Prostate gland (tissue), 2 donors: ENCODE measurements around the gene SNAPC4. TPM values are rescaled to one million over a fixed set of nuclear protein-coding genes. Genes with fewer than 3 reads are reported as not detected.
"Not testable (repeated sequence)": the region's sequence is repeated elsewhere in the genome, so short reads cannot be mapped to it uniquely, and the experiment has no call there.

ENCODE experiments used
- DNase-seq: peaks from one replicate; pipeline ENCODE4 v3.0.0-alpha.2; 2019; ENCODE audit warnings: low spot score
- H3K27ac ChIP-seq, 2 donors: fragments of 200-600 bp; sonication (generic); 2 replicates each; pipeline ENCODE4 v1.5.1; 2017 to 2019
- H3K27me3 ChIP-seq: fragments of 200-600 bp; sonication (generic); replicated peaks from 2 replicates; pipeline ENCODE4 v1.5.1; 2019; ENCODE audit not compliant: insufficient read depth
- H3K36me3 ChIP-seq, 2 donors: fragments of 200-600 bp; sonication (generic); 1 replicate in 1 of 2; 2 replicates in 1 of 2; pipeline versions ENCODE4 v1.5.1 to v1.8.1; 2017 to 2019
- H3K4me1 ChIP-seq: fragments of 200-600 bp; sonication (generic); replicated peaks from 2 replicates; pipeline ENCODE4 v1.5.1; 2019
- H3K4me3 ChIP-seq, 2 donors: fragments of 200-600 bp; sonication (generic); 2 replicates each; pipeline ENCODE4 v1.5.1; 2017 to 2019
- H3K9me3 ChIP-seq: fragments of 200-600 bp; sonication (generic); 2 replicates; pipeline ENCODE4 v1.5.1; 2017
- POLR2A ChIP-seq: fragments of 450-650 bp; IDR thresholded peaks from one replicate; pipeline ENCODE4 v1.6.1; 2016; ENCODE audit warnings: antibody characterized with exemption, mild to moderate bottlenecking
- POLR2AphosphoS5 ChIP-seq: sonication (generic); formaldehyde crosslinking; IDR thresholded peaks from one replicate; pipeline ENCODE4 v1.6.1; 2017; ENCODE audit warnings: antibody characterized with exemption
- WGBS: methylation state at CpG from one replicate; pipeline ENCODE4 v1.1.5; 2018; 5-methylcytosine and 5-hydroxymethylcytosine counted together
- intact Hi-C: fragments of 100-400 bp; cut with DNase I; formaldehyde crosslinking; loops from one replicate; pipeline ENCODE4 v1.14.2; 2022
- total RNA-seq, 2 donors: library from RNA; depleted of rRNA; stranded (reverse); fragments of >200 nt; gene quantifications; one replicate each; pipeline ENCODE4 v1.1.0, GENCODE V29; 2016
- TF ChIP-seq, protein P1 (sequence below), 4 experiments: fragments of 200-600 bp in 2 of 4; fragments of 450-650 bp in 2 of 4; sonication (generic) in 2 of 4; IDR thresholded peaks; 1 replicate in 3 of 4; 2 replicates in 1 of 4; pipeline ENCODE4 v1.5.1; 2016 to 2019; ENCODE audit warnings: antibody characterized with exemption in 4 of 4, mild to moderate bottlenecking in 2 of 4, moderate library complexity in 2 of 4

SNAPC4 gene
- total RNA-seq, 2 donors from 2014 or later = 8.6 to 22.2 TPM

DNA sequence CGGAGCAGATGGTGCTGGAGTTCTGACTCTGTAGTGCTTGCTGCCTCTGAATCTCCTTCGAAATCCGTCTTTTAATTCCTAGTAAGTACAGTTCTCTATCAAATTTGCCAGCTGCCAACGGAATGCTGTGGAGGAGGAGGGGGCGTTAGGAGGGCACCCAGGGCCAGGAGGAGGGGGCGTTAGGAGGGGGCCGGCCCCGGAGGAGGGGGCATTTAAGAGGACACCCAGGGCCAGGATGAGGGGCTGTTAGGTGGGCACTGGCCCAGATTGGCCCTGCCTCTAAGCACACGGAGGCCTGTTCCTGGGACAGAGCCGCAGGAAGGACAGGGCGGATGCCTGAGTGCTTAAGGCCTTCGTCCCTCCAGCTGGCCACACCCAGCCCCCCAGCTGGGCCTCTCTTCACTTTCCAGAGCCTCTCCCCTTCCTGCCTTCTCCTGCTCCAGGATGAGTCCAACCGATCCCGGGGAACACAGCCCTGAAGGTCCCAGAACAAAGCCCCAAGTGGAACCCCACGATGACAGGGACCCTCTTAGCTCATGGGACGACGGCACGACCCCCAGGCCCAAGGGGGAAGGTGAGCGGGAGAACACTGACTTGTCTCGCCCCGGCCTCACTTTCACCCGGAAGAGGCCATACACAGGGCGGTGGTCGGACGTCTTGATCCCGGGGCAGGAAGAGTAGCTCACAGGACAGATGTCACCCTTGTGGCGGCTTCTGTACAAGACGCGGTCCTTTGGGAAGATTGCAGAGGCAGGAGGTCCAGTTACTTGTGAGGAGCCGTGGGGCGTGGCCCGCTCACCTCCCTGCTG lies 29.9 kb upstream of the SNAPC4 start:
- 80% methylated on average over 30 of the region's 32 CpGs for whole genome bisulfite sequencing
- Histone ChIP-seq H3K4me3 (no peak overlapping the region), H3K27me3 (no peaks in the 10 kb centered on the region), H3K4me1 (no peaks in the 10 kb centered on the region), H3K36me3 (no peaks in the 10 kb centered on the region), H3K27ac (no peak overlapping the region), H3K9me3 (no peaks in the 10 kb centered on the region)
- TF ChIP-seq POLR2A = no peak
- TF ChIP-seq POLR2AphosphoS5 = no peak
- TF ChIP-seq, protein P1, sequence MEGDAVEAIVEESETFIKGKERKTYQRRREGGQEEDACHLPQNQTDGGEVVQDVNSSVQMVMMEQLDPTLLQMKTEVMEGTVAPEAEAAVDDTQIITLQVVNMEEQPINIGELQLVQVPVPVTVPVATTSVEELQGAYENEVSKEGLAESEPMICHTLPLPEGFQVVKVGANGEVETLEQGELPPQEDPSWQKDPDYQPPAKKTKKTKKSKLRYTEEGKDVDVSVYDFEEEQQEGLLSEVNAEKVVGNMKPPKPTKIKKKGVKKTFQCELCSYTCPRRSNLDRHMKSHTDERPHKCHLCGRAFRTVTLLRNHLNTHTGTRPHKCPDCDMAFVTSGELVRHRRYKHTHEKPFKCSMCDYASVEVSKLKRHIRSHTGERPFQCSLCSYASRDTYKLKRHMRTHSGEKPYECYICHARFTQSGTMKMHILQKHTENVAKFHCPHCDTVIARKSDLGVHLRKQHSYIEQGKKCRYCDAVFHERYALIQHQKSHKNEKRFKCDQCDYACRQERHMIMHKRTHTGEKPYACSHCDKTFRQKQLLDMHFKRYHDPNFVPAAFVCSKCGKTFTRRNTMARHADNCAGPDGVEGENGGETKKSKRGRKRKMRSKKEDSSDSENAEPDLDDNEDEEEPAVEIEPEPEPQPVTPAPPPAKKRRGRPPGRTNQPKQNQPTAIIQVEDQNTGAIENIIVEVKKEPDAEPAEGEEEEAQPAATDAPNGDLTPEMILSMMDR (IDR thresholded peaks at IDR 0.05) = no peak
- intact Hi-C loops = no loop called here
- DNase-seq = no peak

GRCh38 chr9:136429075-136429628 lies 29.2 kb upstream of the SNAPC4 start:
- Histone ChIP-seq H3K27ac (no peak overlapping the region), H3K36me3 (no peaks in the 10 kb centered on the region), H3K27me3 (no peaks in the 10 kb centered on the region), H3K4me1 (no peaks in the 10 kb centered on the region), H3K4me3 (no peak overlapping the region), H3K9me3 (no peaks in the 10 kb centered on the region)
- no peak for DNase-seq
- intact Hi-C loops = no loop called here
- WGBS = 80% methylated on average over 21 of the region's 21 CpGs
- TF ChIP-seq POLR2A = no peak
- TF ChIP-seq, protein P1 (IDR thresholded peaks at IDR 0.05) = no peak
- no peak for TF ChIP-seq POLR2AphosphoS5

GRCh38 chr9:136426787-136427186 lies 26.8 kb upstream of the SNAPC4 start:
- no peak overlapping the region for H3K27ac ChIP-seq
- no peaks in the 10 kb centered on the region for H3K9me3 ChIP-seq
- intact Hi-C loops = no loop called here
- DNase-seq = no peak
- H3K4me1 ChIP-seq = no peaks in the 10 kb centered on the region
- H3K36me3 ChIP-seq = peaks cover 9 to 11% of the 10 kb centered on the region in 2 donors
- WGBS = 68% methylated on average over 12 of the region's 12 CpGs
- TF ChIP-seq POLR2AphosphoS5 (no peak), POLR2A (no peak)
- TF ChIP-seq, protein P1 (IDR thresholded peaks at IDR 0.05) = no peak
- H3K4me3 ChIP-seq = no peak overlapping the region
- no peaks in the 10 kb centered on the region for H3K27me3 ChIP-seq

DNA sequence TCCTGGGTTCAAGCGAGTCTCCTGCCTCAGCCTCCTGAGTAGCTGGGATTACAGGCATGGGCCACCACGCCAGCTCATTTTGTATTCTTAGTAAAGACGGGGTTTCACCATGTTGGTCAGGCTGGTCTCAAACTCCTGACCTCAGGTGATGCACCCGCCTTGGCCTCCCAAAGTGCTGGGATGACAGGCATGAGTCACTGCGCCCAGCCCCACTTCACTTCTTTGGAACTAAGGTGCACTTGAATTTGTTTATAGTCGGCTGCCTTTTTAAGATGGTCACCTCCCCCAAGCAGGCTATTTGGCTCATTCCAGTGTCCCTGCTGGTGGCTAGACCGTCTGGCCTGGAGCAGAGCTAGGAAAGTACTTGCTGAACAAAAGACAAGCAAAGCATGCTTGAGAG lies 25.4 kb upstream of the SNAPC4 start:
- DNase-seq, H3K4me1 ChIP-seq, H3K27ac ChIP-seq, H3K9me3 ChIP-seq, H3K4me3 ChIP-seq, H3K27me3 ChIP-seq, intact Hi-C loops: not testable (repeated sequence)
- 78% methylated on average over 7 of the region's 7 CpGs for WGBS
- H3K36me3 ChIP-seq = peaks cover 9 to 21% of the 10 kb centered on the region in 2 donors

DNA sequence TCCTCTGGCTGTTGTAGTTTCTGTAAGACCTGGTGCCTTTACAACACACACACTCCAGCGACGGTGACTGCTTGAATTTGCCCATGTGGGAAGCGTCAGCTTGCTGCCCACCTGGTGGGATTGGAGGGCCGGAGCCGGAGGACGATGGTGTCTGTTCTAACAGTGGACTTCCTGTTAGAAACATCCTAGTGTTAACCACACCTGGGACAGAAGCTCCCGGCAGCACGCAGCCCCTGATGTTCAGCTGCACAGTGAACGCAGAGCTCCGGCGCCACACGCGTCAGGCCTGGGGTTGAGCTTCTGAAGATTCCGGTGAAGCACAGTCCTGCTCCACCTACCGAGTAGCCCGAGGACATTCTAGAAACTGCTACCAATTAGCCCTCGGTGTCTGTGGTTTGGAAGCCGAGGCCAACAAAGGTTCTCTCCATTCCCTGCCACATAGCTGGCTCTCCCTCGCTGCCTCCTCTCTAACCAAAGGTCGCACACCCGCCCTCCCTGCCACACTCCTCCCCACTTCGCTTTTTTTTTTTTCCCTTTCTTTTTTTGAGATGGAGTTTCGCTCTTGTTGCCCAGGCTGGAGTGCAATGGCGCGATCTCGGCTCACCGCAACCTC lies 24.9 kb upstream of the SNAPC4 start:
- Histone ChIP-seq H3K27me3 (no peaks in the 10 kb centered on the region), H3K4me3 (no peak overlapping the region), H3K27ac (no peak overlapping the region), H3K36me3 (peaks cover 9 to 21% of the 10 kb centered on the region in 2 donors), H3K9me3 (no peaks in the 10 kb centered on the region), H3K4me1 (no peaks in the 10 kb centered on the region)
- intact Hi-C loops = no loop called here
- TF ChIP-seq, protein P1 (IDR thresholded peaks at IDR 0.05) = no peak
- TF ChIP-seq POLR2A = no peak
- TF ChIP-seq POLR2AphosphoS5 = no peak
- WGBS = 82% methylated on average over 27 of the region's 27 CpGs
- no peak for DNase-seq
